ENCODE results near the gene LDAH. TPM values are rescaled to one million over a fixed set of nuclear protein-coding genes. Genes with fewer than 3 reads are reported as not detected.

The LDAH gene
- total and polyA plus RNA-seq, 4 donors, result 19.7 to 32.9 (median 21.8) TPM

- Histone ChIP-seq H3K9me3 (ENCODE audit: control insufficient read depth, insufficient read depth, low read length) (no peaks in the 10 kb centered on the region), H3K27me3 (ENCODE audit: control insufficient read depth, insufficient read depth, low read length) (no peaks in the 10 kb centered on the region), H3K27ac (ENCODE audit: low read depth, low read length) (no peak overlapping the region), H3K4me1 (ENCODE audit: control insufficient read depth, insufficient read depth, low read length) (peaks cover 52% of the 10 kb centered on the region), H3K4me3 (ENCODE audit: low read depth, low read length) (no peak overlapping the region), H3K36me3 (ENCODE audit: control insufficient read depth, insufficient read depth, low read length) (peaks cover 73% of the 10 kb centered on the region)
- DNase-seq (ENCODE audit: low read depth in 4 of 6, low spot score in 6 of 6), result peak in 1 of 6 donors; percentile 64
- WGBS (ENCODE audit: insufficient coverage), result 65% methylated on average over 9 of the region's 13 CpGs
Measured at GRCh38 chr2:20637147-20637546, 185.8 kb downstream of the LDAH start.

- peak overlapping the region; percentile 36 for H3K27ac ChIP-seq (ENCODE audit: low read depth, low read length)
- H3K36me3 ChIP-seq (ENCODE audit: control insufficient read depth, insufficient read depth, low read length), result peaks cover 64% of the 10 kb centered on the region
- peak in 4 of 6 donors; percentile 79 to 96 (median 88) for DNase-seq (ENCODE audit: low read depth in 4 of 6, low spot score in 6 of 6)
- peaks cover 42% of the 10 kb centered on the region for H3K4me1 ChIP-seq (ENCODE audit: control insufficient read depth, insufficient read depth, low read length)
- no peak overlapping the region for H3K4me3 ChIP-seq (ENCODE audit: low read depth, low read length)
- H3K27me3 ChIP-seq (ENCODE audit: control insufficient read depth, insufficient read depth, low read length), result no peaks in the 10 kb centered on the region
- H3K9me3 ChIP-seq (ENCODE audit: control insufficient read depth, insufficient read depth, low read length), result no peaks in the 10 kb centered on the region
- WGBS (ENCODE audit: insufficient coverage), result 21% methylated on average over 24 of the region's 32 CpGs
Measured at GRCh38 chr2:20635675-20636584, 187.0 kb downstream of the LDAH start.

- peaks cover 35% of the 10 kb centered on the region for H3K4me1 ChIP-seq (ENCODE audit: control insufficient read depth, insufficient read depth, low read length)
- H3K27ac ChIP-seq (ENCODE audit: low read depth, low read length), result peak overlapping the region; percentile 36
- peak in 2 of 6 donors; percentile 56 to 73 for DNase-seq (ENCODE audit: low read depth in 4 of 6, low spot score in 6 of 6)
Measured at GRCh38 chr2:20635113-20635510, 187.8 kb downstream of the LDAH start.

GRCh38 chr2:20634507-20635112, 188.3 kb downstream of the LDAH start:
- H3K9me3 ChIP-seq (ENCODE audit: control insufficient read depth, insufficient read depth, low read length), result no peaks in the 10 kb centered on the region
- H3K36me3 ChIP-seq (ENCODE audit: control insufficient read depth, insufficient read depth, low read length), result peaks cover 58% of the 10 kb centered on the region
- H3K4me3 ChIP-seq (ENCODE audit: low read depth, low read length), result no peak overlapping the region
- 67% methylated on average over 9 of the region's 9 CpGs for WGBS (ENCODE audit: insufficient coverage)
- peak overlapping the region; percentile 36 for H3K27ac ChIP-seq (ENCODE audit: low read depth, low read length)
- H3K4me1 ChIP-seq (ENCODE audit: control insufficient read depth, insufficient read depth, low read length), result peaks cover 39% of the 10 kb centered on the region
- DNase-seq (ENCODE audit: low read depth in 4 of 6, low spot score in 6 of 6), result peak in 2 of 6 donors; percentile 17 to 45
- no peaks in the 10 kb centered on the region for H3K27me3 ChIP-seq (ENCODE audit: control insufficient read depth, insufficient read depth, low read length)

More at GRCh38 chr2:20635113-20635510, 187.8 kb downstream of the LDAH start:
- Histone ChIP-seq H3K9me3 (ENCODE audit: control insufficient read depth, insufficient read depth, low read length) (no peaks in the 10 kb centered on the region), H3K36me3 (ENCODE audit: control insufficient read depth, insufficient read depth, low read length) (peaks cover 61% of the 10 kb centered on the region), H3K4me3 (ENCODE audit: low read depth, low read length) (no peak overlapping the region), H3K27me3 (ENCODE audit: control insufficient read depth, insufficient read depth, low read length) (no peaks in the 10 kb centered on the region)
- WGBS (ENCODE audit: insufficient coverage), result 0% methylated on average over 1 of the region's 5 CpGs

Other genes starting within 250 kb of the LDAH start
- gene HS1BP3, start 172.0 kb downstream of the LDAH start, total RNA-seq, result 10 to 100 TPM; 13.5 to 21.3 TPM
- gene HS1BP3, start 172.0 kb downstream of the LDAH start, polyA plus RNA-seq (ENCODE audit: insufficient read length in 2 of 2), result 10 to 100 TPM; 14.3 to 15.9 TPM
- gene GDF7, start 156.0 kb downstream of the LDAH start, total RNA-seq, result 1 to 10 TPM; 1.1 to 1.7 TPM
- 1 to 10 TPM in 1 of 2 donors, under 1 TPM in 1; 0.74 to 1.4 TPM for gene GDF7, start 156.0 kb downstream of the LDAH start, polyA plus RNA-seq (ENCODE audit: insufficient read length in 2 of 2)
- gene APOB, start 221.0 kb upstream of the LDAH start, total RNA-seq, result 1 to 10 TPM in 1 of 2 donors, under 1 TPM in 1; 0.69 to 1.2 TPM
- gene APOB, start 221.0 kb upstream of the LDAH start, polyA plus RNA-seq (ENCODE audit: insufficient read length in 2 of 2), result under 1 TPM; 0.27 to 0.30 TPM